Measurements from ENCODE around the gene TRIM71.

GRCh38 chr3:32885283-32885901, 67.6 kb downstream of the TRIM71 start:
- TF ChIP-seq, protein P1, sequence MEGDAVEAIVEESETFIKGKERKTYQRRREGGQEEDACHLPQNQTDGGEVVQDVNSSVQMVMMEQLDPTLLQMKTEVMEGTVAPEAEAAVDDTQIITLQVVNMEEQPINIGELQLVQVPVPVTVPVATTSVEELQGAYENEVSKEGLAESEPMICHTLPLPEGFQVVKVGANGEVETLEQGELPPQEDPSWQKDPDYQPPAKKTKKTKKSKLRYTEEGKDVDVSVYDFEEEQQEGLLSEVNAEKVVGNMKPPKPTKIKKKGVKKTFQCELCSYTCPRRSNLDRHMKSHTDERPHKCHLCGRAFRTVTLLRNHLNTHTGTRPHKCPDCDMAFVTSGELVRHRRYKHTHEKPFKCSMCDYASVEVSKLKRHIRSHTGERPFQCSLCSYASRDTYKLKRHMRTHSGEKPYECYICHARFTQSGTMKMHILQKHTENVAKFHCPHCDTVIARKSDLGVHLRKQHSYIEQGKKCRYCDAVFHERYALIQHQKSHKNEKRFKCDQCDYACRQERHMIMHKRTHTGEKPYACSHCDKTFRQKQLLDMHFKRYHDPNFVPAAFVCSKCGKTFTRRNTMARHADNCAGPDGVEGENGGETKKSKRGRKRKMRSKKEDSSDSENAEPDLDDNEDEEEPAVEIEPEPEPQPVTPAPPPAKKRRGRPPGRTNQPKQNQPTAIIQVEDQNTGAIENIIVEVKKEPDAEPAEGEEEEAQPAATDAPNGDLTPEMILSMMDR (IDR thresholded peaks at IDR 0.05): no peak
- no peak for TF ChIP-seq POLR2AphosphoS5 (IDR thresholded peaks at IDR 0.05; ENCODE audit: low read depth, low read length)
- no peak for TF ChIP-seq SIN3A (IDR thresholded peaks at IDR 0.05; ENCODE audit: borderline replicate concordance, insufficient read depth, low read depth, low read length)
- TF ChIP-seq REST (IDR thresholded peaks at IDR 0.05; ENCODE audit: insufficient read depth in 1 of 2, low read depth in 2 of 2, low read length in 1 of 2): no peak

Measured in Panc1 (cell line).